SK-N-SH (cell line): ENCODE data around the gene ATP2B2. TPM values are rescaled to one million over a fixed set of nuclear protein-coding genes. Genes with fewer than 3 reads are reported as not detected.

Experiments used
- CTCF ChIA-PET: fragments of 300-600, 350-600 bp; formaldehyde crosslinking; extraction: SDS; loops from one replicate; lab custom pipeline; 2021; lab: Yijun Ruan, JAX
- POLR2A ChIA-PET: fragments of 350-600 bp; sonication (Branson Sonifier 250); formaldehyde crosslinking; extraction: SDS; loops from one replicate; lab custom pipeline; 2020; ENCODE audit warnings: antibody characterized with exemption, inconsistent platforms; lab: Yijun Ruan, JAX
- DNase-seq: peaks from one replicate; pipeline ENCODE4 v3.0.0; 2012
- H2AFZ ChIP-seq: fragments of 200-600 bp; sonication (generic); 2 replicates; pipeline ENCODE4 v1.8.1; 2016; ENCODE audit warnings: antibody characterized with exemption, mild to moderate bottlenecking, low read depth
- H3F3A ChIP-seq: fragments of 200-600 bp; sonication (generic); replicated peaks from 2 replicates; pipeline ENCODE3; 2016; ENCODE audit warnings: antibody characterized with exemption, mild to moderate bottlenecking; ENCODE audit not compliant: insufficient read depth
- H3K27ac ChIP-seq, 2 experiments: fragments of 200-500 bp in 1 of 2; fragments of 200-600 bp in 1 of 2; sonication (Bioruptor generic) in 1 of 2; sonication (generic), shearing (Covaris generic) in 1 of 2; 2 replicates each; pipeline versions ENCODE4 v1.5.1 to v1.6.1; 2014 to 2016; ENCODE audit warnings: low read depth in 2 of 2, inconsistent platforms in 1 of 2, low read length in 1 of 2, mild to moderate bottlenecking in 1 of 2, mixed read lengths in 1 of 2
- H3K27me3 ChIP-seq: fragments of 200-600 bp; sonication (generic), shearing (Covaris generic); 2 replicates; pipeline ENCODE4 v1.6.1; 2016; ENCODE audit warnings: mixed run types; ENCODE audit not compliant: insufficient read depth
- H3K36me3 ChIP-seq, 2 experiments: fragments of 200-500 bp in 1 of 2; fragments of 200-600 bp in 1 of 2; sonication (Bioruptor generic) in 1 of 2; sonication (generic) in 1 of 2; replicated peaks in 1 of 2; 2 replicates each; pipeline versions ENCODE3 to v1.5.1; 2014 to 2016; ENCODE audit warnings: low read length in 1 of 2, mild to moderate bottlenecking in 1 of 2; ENCODE audit not compliant: insufficient read depth in 2 of 2, control insufficient read depth in 1 of 2
- H3K4me1 ChIP-seq, 2 experiments: fragments of 200-500 bp in 1 of 2; fragments of 200-600 bp in 1 of 2; sonication (Bioruptor generic) in 1 of 2; sonication (generic), shearing (Covaris generic) in 1 of 2; 2 replicates each; pipeline versions ENCODE4 v1.5.1 to v1.6.1; 2014 to 2016; ENCODE audit warnings: low read depth in 1 of 2, low read length in 1 of 2, mixed run types in 1 of 2; ENCODE audit not compliant: insufficient read depth in 2 of 2, control insufficient read depth in 1 of 2
- H3K4me2 ChIP-seq: fragments of 200-600 bp; sonication (generic), shearing (Covaris generic); 2 replicates; pipeline ENCODE4 v1.6.1; 2017; ENCODE audit warnings: mixed run types
- H3K4me3 ChIP-seq, 2 experiments: fragments of 200-500 bp in 1 of 2; fragments of 200-600 bp in 1 of 2; sonication (Bioruptor generic) in 1 of 2; sonication (generic), shearing (Covaris generic) in 1 of 2; 2 replicates each; pipeline versions ENCODE4 v1.5.1 to v1.8.1; 2014 to 2016; ENCODE audit warnings: low read depth in 2 of 2, inconsistent platforms in 1 of 2, low read length in 1 of 2, mild to moderate bottlenecking in 1 of 2, mixed read lengths in 1 of 2, moderate library complexity in 1 of 2
- H3K79me2 ChIP-seq: fragments of 200-600 bp; sonication (generic); 2 replicates; pipeline ENCODE4 v1.8.1; 2017; ENCODE audit warnings: mild to moderate bottlenecking; ENCODE audit not compliant: insufficient read depth
- H3K9ac ChIP-seq: fragments of 200-600 bp; sonication (generic); 2 replicates; pipeline ENCODE4 v1.6.1; 2017; ENCODE audit warnings: mixed run types
- H3K9me2 ChIP-seq: fragments of 200-600 bp; sonication (generic); 2 replicates; pipeline ENCODE4 v1.6.1; 2017; ENCODE audit warnings: mixed run types
- H3K9me3 ChIP-seq: fragments of 200-600 bp; sonication (generic); 2 replicates; pipeline ENCODE4 v1.6.1; 2017; ENCODE audit warnings: mixed run types, mild to moderate bottlenecking, moderate library complexity
- H4K20me1 ChIP-seq: fragments of 200-600 bp; sonication (generic); 2 replicates; pipeline ENCODE4 v1.6.1; 2017; ENCODE audit warnings: mild to moderate bottlenecking, mixed run types; ENCODE audit not compliant: insufficient read depth
- CHD2 ChIP-seq: fragments of 150-350 bp; IDR thresholded peaks from 2 replicates; pipeline ENCODE4 v1.6.1; 2018; ENCODE audit warnings: low read length; ENCODE audit not compliant: partially characterized antibody
- ELF1 ChIP-seq: IDR thresholded peaks from 2 replicates; pipeline ENCODE4 v1.4.0; 2012
- EP300 ChIP-seq, 2 experiments: IDR thresholded peaks; 2 replicates each; pipeline versions ENCODE4 v1.4.0 to v1.6.1; 2012; ENCODE audit warnings: borderline replicate concordance in 1 of 2, low read depth in 1 of 2, low read length in 1 of 2
- EZH2phosphoT487 ChIP-seq: fragments of 200-600 bp; sonication (generic); IDR thresholded peaks from 2 replicates; pipeline ENCODE4 v1.6.1; 2017; ENCODE audit warnings: low read depth, mixed run types, mild to moderate bottlenecking, antibody characterized with exemption, moderate library complexity, borderline replicate concordance
- FOXJ3 ChIP-seq: sonication (generic); formaldehyde crosslinking; IDR thresholded peaks from 2 replicates; pipeline ENCODE4 v1.5.1; 2020; ENCODE audit warnings: mild to moderate bottlenecking, missing genetic modification reagents
- GABPA ChIP-seq: IDR thresholded peaks from 2 replicates; pipeline ENCODE4 v1.4.0; 2012; ENCODE audit warnings: low read depth, mild to moderate bottlenecking
- JUND ChIP-seq: IDR thresholded peaks from 2 replicates; pipeline ENCODE4 v1.4.0; 2012
- MAX ChIP-seq: IDR thresholded peaks from 2 replicates; pipeline ENCODE4 v1.4.0; 2012; ENCODE audit warnings: low read depth
- MXI1 ChIP-seq: IDR thresholded peaks from 2 replicates; pipeline ENCODE4 v1.6.1; 2012; ENCODE audit warnings: mild to moderate bottlenecking, low read depth, low read length, improper control_type of control experiment
- NRF1 ChIP-seq: IDR thresholded peaks from 2 replicates; pipeline ENCODE4 v1.6.1; 2012; ENCODE audit warnings: low read depth, mild to moderate bottlenecking, low read length
- PBX3 ChIP-seq: IDR thresholded peaks from 2 replicates; pipeline ENCODE4; 2012
- RCOR1 ChIP-seq: fragments of 150-350 bp; IDR thresholded peaks from 2 replicates; pipeline ENCODE4 v1.6.1; 2017; ENCODE audit warnings: antibody characterized with exemption, low read length
- REST ChIP-seq: IDR thresholded peaks from 2 replicates; pipeline ENCODE4 v1.6.1; 2012; ENCODE audit warnings: mild to moderate bottlenecking, low read depth, low read length, moderate library complexity
- RXRA ChIP-seq: IDR thresholded peaks from 2 replicates; pipeline ENCODE4 v1.4.0; 2012; ENCODE audit warnings: low read depth, mild to moderate bottlenecking, borderline replicate concordance
- SIN3A ChIP-seq: IDR thresholded peaks from 2 replicates; pipeline ENCODE4 v1.6.1; 2012; ENCODE audit warnings: low read depth, mild to moderate bottlenecking, low read length, moderate library complexity, borderline replicate concordance
- SMC3 ChIP-seq: IDR thresholded peaks from 2 replicates; pipeline ENCODE4 v1.6.1; 2012; ENCODE audit warnings: low read depth, low read length, improper control_type of control experiment
- USF1 ChIP-seq: IDR thresholded peaks from 2 replicates; pipeline ENCODE4 v1.4.0; 2012; ENCODE audit warnings: low read depth, borderline replicate concordance
- USF2 ChIP-seq: fragments of 150-350 bp; IDR thresholded peaks from 2 replicates; pipeline ENCODE4 v1.6.1; 2017; ENCODE audit warnings: antibody characterized with exemption, low read length, low read depth, borderline replicate concordance
- ZBTB33 ChIP-seq: IDR thresholded peaks from 2 replicates; pipeline ENCODE4 v1.4.0; 2012; ENCODE audit warnings: low read depth, borderline replicate concordance
- WGBS: methylation state at CpG from one replicate; pipeline ENCODE4 v1.1.6; 2017; ENCODE audit warnings: low lambda C conversion rate; 5-methylcytosine and 5-hydroxymethylcytosine counted together
- polyA plus RNA-seq, 3 experiments: library from polyadenylated mRNA; depleted of rRNA; stranded (reverse); fragments of >200 nt; gene quantifications; 2 replicates each; pipeline ENCODE4 v1.2.3, GENCODE V29; 2012

The ATP2B2 gene
- polyA plus RNA-seq, 1 of the 3 experiments (the other 2 are of a cell fraction) = 0.15 TPM

GRCh38 chr3:10442151-10442795, 63.1 kb downstream of the ATP2B2 start:
- no peak overlapping the region for H3K9ac ChIP-seq
- no peaks in the 10 kb centered on the region for H3K79me2 ChIP-seq
- CTCF ChIA-PET = interaction anchor here (0.9 kb wide), 1 partner anchor 267 kb away, joined by 3 read pairs; no protein-coding TSS in a partner anchor
- no peaks in the 10 kb centered on the region for H4K20me1 ChIP-seq
- no peak overlapping the region for H2AFZ ChIP-seq
- H3K36me3 ChIP-seq = no peaks in the 10 kb centered on the region
- no peaks in the 10 kb centered on the region for H3K9me2 ChIP-seq
- H3K27me3 ChIP-seq = no peaks in the 10 kb centered on the region; the same call in 1 of the 2 replicates
- no peak overlapping the region for H3K27ac ChIP-seq
- POLR2A ChIA-PET = no interaction called here
- DNase-seq = no peak
- H3K9me3 ChIP-seq = no peaks in the 10 kb centered on the region
- 49% methylated on average over 9 of the region's 10 CpGs for WGBS
- no peaks in the 10 kb centered on the region for H3F3A ChIP-seq
- H3K4me3 ChIP-seq = no peak overlapping the region
- TF ChIP-seq RCOR1 = no peak
- TF ChIP-seq GABPA = no peak
- no peak for TF ChIP-seq REST
- TF ChIP-seq USF1 = no peak
- TF ChIP-seq SIN3A = no peak
- no peak for TF ChIP-seq FOXJ3 (CRISPR knock-in tag)
- TF ChIP-seq EZH2phosphoT487 = no peak
- no peak for TF ChIP-seq SMC3
- no peak for TF ChIP-seq CHD2
- no peak for TF ChIP-seq RXRA
- TF ChIP-seq NRF1 = no peak
- TF ChIP-seq EP300 (IDR thresholded peaks at IDR 0.05; ENCODE audit: borderline replicate concordance in 1 of 2, low read depth in 1 of 2, low read length in 1 of 2) = no peak
- TF ChIP-seq, all 33 proteins: peak for 0
- H3K4me2 ChIP-seq = no peak overlapping the region
- H3K4me1 ChIP-seq = peaks cover 4 to 6% of the 10 kb centered on the region in 2 experiments; a peak in 1 of 4 replicates

- Histone ChIP-seq H4K20me1 (no peaks in the 10 kb centered on the region), H2AFZ (no peak overlapping the region), H3K27me3 (no peaks in the 10 kb centered on the region; the same call in 1 of the 2 replicates), H3K9me2 (no peaks in the 10 kb centered on the region), H3F3A (no peaks in the 10 kb centered on the region), H3K27ac (no peak overlapping the region), H3K4me1 (peaks cover 4 to 5% of the 10 kb centered on the region in 2 experiments; a peak in 1 of 4 replicates), H3K9me3 (no peaks in the 10 kb centered on the region), H3K36me3 (no peaks in the 10 kb centered on the region), H3K4me2 (no peak overlapping the region), H3K4me3 (no peak overlapping the region), H3K79me2 (no peaks in the 10 kb centered on the region), H3K9ac (no peak overlapping the region)
- ChIA-PET POLR2A (no interaction called here), CTCF (interaction anchor here (1.3 kb wide), 1 partner anchor 80 kb away, joined by 3 read pairs; no protein-coding TSS in a partner anchor)
- WGBS = 20% methylated on average over 4 of the region's 5 CpGs
- DNase-seq = no peak
- TF ChIP-seq JUND (no peak), MAX (no peak), CHD2 (no peak), PBX3 (no peak), ELF1 (no peak), USF2 (no peak), ZBTB33 (no peak), MXI1 (no peak)
These were observed 64.7 kb downstream of the ATP2B2 start for GRCh38 chr3:10440684-10441083.
